HepG2 (cell line): Measurements from ENCODE around the gene KRTAP12-4. TPM values are rescaled to one million over a fixed set of nuclear protein-coding genes. Genes with fewer than 3 reads are reported as not detected.

Experiments
- polyA plus RNA-seq, 8 experiments: library from polyadenylated mRNA; depleted of rRNA in 3 of 8; stranded (reverse) in 7 of 8; unstranded in 1 of 8; fragments of >200 nt; fragmentation: Illumina TruSeq in 4 of 8; extraction: Trizol in 4 of 8; gene quantifications; 2 replicates each; pipeline versions ENCODE4 v1.2.1 to v1.2.3, GENCODE V29; 2011 to 2016; ENCODE audit warnings: low read depth in 4 of 8, missing spikeins in 1 of 8, mixed read lengths in 1 of 8; ENCODE audit not compliant: insufficient read depth in 1 of 8
- small RNA-seq, 3 experiments: library from RNA; depleted of rRNA; stranded (forward); fragments of <200 nt; gene quantifications; one replicate each; pipeline ENCODE3, GENCODE V24; 2012; ENCODE audit warnings: low read depth in 2 of 3, low replicate concordance in 1 of 3; ENCODE audit not compliant: insufficient read length in 3 of 3, insufficient read depth in 2 of 3
- total RNA-seq, 5 experiments: library from RNA; depleted of rRNA; stranded (reverse); fragments of >200 nt; fragmentation: Illumina TruSeq; extraction: Trizol; gene quantifications; 2 replicates each; pipeline ENCODE4 v1.2.3, GENCODE V29; 2016; ENCODE audit warnings: low read depth in 1 of 5

Gene KRTAP12-4
- total and polyA plus RNA-seq, 2 of the 13 experiments (the other 11 are each of a cell fraction or from before 2014, with no cell fraction given), result not detected

Small RNA genes lying within 50 kb of the gene (small RNA-seq; reads per million reads assigned to genes)
- gene KRTAP12-6P, result 0 reads per million in 3 experiments

Other genes with a start within 250 kb of the KRTAP12-4 start
- 3.9 and 4.8 TPM in 2 replicates for gene LRRC3, start 199.1 kb downstream of the KRTAP12-4 start, total RNA-seq (2016; rRNA removed; fragmentation: Illumina TruSeq; extraction: Trizol)
- 16.5 and 24.3 TPM in 2 replicates for gene LRRC3, start 199.1 kb downstream of the KRTAP12-4 start, polyA plus RNA-seq (2011; rRNA removed)
- gene KRTAP10-1, start 114.5 kb downstream of the KRTAP12-4 start, total RNA-seq (2016; rRNA removed; fragmentation: Illumina TruSeq; extraction: Trizol), result not detected in 2 replicates
- gene KRTAP10-1, start 114.5 kb downstream of the KRTAP12-4 start, polyA plus RNA-seq (2011; rRNA removed), result not detected in 2 replicates
- gene KRTAP10-2, start 103.2 kb downstream of the KRTAP12-4 start, total RNA-seq (2016; rRNA removed; fragmentation: Illumina TruSeq; extraction: Trizol), result not detected in 2 replicates
- gene KRTAP10-2, start 103.2 kb downstream of the KRTAP12-4 start, polyA plus RNA-seq (2011; rRNA removed), result not detected in 2 replicates
- gene KRTAP10-3, start 95.9 kb downstream of the KRTAP12-4 start, total RNA-seq (2016; rRNA removed; fragmentation: Illumina TruSeq; extraction: Trizol), result not detected in 2 replicates
- not detected in 2 replicates for gene KRTAP10-3, start 95.9 kb downstream of the KRTAP12-4 start, polyA plus RNA-seq (2011; rRNA removed)
- not detected in 2 replicates for gene KRTAP10-4, start 80.9 kb downstream of the KRTAP12-4 start, total RNA-seq (2016; rRNA removed; fragmentation: Illumina TruSeq; extraction: Trizol)
- gene KRTAP10-4, start 80.9 kb downstream of the KRTAP12-4 start, polyA plus RNA-seq (2011; rRNA removed), result not detected in 2 replicates
- not detected in 2 replicates for gene KRTAP10-5, start 74.1 kb downstream of the KRTAP12-4 start, total RNA-seq (2016; rRNA removed; fragmentation: Illumina TruSeq; extraction: Trizol)
- not detected in 2 replicates for gene KRTAP10-5, start 74.1 kb downstream of the KRTAP12-4 start, polyA plus RNA-seq (2011; rRNA removed)
- not detected in 2 replicates for gene KRTAP10-6, start 62.2 kb downstream of the KRTAP12-4 start, total RNA-seq (2016; rRNA removed; fragmentation: Illumina TruSeq; extraction: Trizol)
- gene KRTAP10-6, start 62.2 kb downstream of the KRTAP12-4 start, polyA plus RNA-seq (2011; rRNA removed), result not detected in 2 replicates
- not detected in 2 replicates for gene KRTAP10-7, start 54.1 kb downstream of the KRTAP12-4 start, total RNA-seq (2016; rRNA removed; fragmentation: Illumina TruSeq; extraction: Trizol)
- not detected in 2 replicates for gene KRTAP10-7, start 54.1 kb downstream of the KRTAP12-4 start, polyA plus RNA-seq (2011; rRNA removed)
- not detected in 2 replicates for gene KRTAP10-8, start 42.6 kb downstream of the KRTAP12-4 start, total RNA-seq (2016; rRNA removed; fragmentation: Illumina TruSeq; extraction: Trizol)
- not detected in 2 replicates for gene KRTAP10-8, start 42.6 kb downstream of the KRTAP12-4 start, polyA plus RNA-seq (2011; rRNA removed)
- not detected in 2 replicates for gene KRTAP10-9, start 27.6 kb downstream of the KRTAP12-4 start, total RNA-seq (2016; rRNA removed; fragmentation: Illumina TruSeq; extraction: Trizol)
- gene KRTAP10-9, start 27.6 kb downstream of the KRTAP12-4 start, polyA plus RNA-seq (2011; rRNA removed), result not detected in 2 replicates
- gene KRTAP10-10, start 17.3 kb downstream of the KRTAP12-4 start, total RNA-seq (2016; rRNA removed; fragmentation: Illumina TruSeq; extraction: Trizol), result not detected in 2 replicates
- not detected in 2 replicates for gene KRTAP10-10, start 17.3 kb downstream of the KRTAP12-4 start, polyA plus RNA-seq (2011; rRNA removed)
- not detected in 2 replicates for gene KRTAP10-11, start 8.2 kb downstream of the KRTAP12-4 start, total RNA-seq (2016; rRNA removed; fragmentation: Illumina TruSeq; extraction: Trizol)
- gene KRTAP10-11, start 8.2 kb downstream of the KRTAP12-4 start, polyA plus RNA-seq (2011; rRNA removed), result not detected in 2 replicates
- not detected in 2 replicates for gene KRTAP12-3, start 3.3 kb upstream of the KRTAP12-4 start, total RNA-seq (2016; rRNA removed; fragmentation: Illumina TruSeq; extraction: Trizol)
- gene KRTAP12-3, start 3.3 kb upstream of the KRTAP12-4 start, polyA plus RNA-seq (2011; rRNA removed), result not detected in 2 replicates
- not detected in 2 replicates for gene KRTAP12-2, start 12.3 kb upstream of the KRTAP12-4 start, total RNA-seq (2016; rRNA removed; fragmentation: Illumina TruSeq; extraction: Trizol)
- gene KRTAP12-2, start 12.3 kb upstream of the KRTAP12-4 start, polyA plus RNA-seq (2011; rRNA removed), result not detected in 2 replicates
- not detected in 2 replicates for gene KRTAP12-1, start 27.5 kb upstream of the KRTAP12-4 start, total RNA-seq (2016; rRNA removed; fragmentation: Illumina TruSeq; extraction: Trizol)
- 0.13 TPM in 1 of 2 replicates, not detected in the other for gene KRTAP12-1, start 27.5 kb upstream of the KRTAP12-4 start, polyA plus RNA-seq (2011; rRNA removed)
- not detected in 2 replicates for gene KRTAP10-12, start 42.5 kb upstream of the KRTAP12-4 start, total RNA-seq (2016; rRNA removed; fragmentation: Illumina TruSeq; extraction: Trizol)
- not detected in 2 replicates for gene KRTAP10-12, start 42.5 kb upstream of the KRTAP12-4 start, polyA plus RNA-seq (2011; rRNA removed)
- gene TSPEAR, start 56.9 kb upstream of the KRTAP12-4 start, total RNA-seq (2016; rRNA removed; fragmentation: Illumina TruSeq; extraction: Trizol), result 0.07 and 0.18 TPM in 2 replicates
- gene TSPEAR, start 56.9 kb upstream of the KRTAP12-4 start, polyA plus RNA-seq (2011; rRNA removed), result 0.32 and 0.33 TPM in 2 replicates
- gene UBE2G2, start 147.2 kb upstream of the KRTAP12-4 start, total RNA-seq (2016; rRNA removed; fragmentation: Illumina TruSeq; extraction: Trizol), result 55.4 and 62.0 TPM in 2 replicates
- gene UBE2G2, start 147.2 kb upstream of the KRTAP12-4 start, polyA plus RNA-seq (2011; rRNA removed), result 92.0 and 106 TPM in 2 replicates
- gene SUMO3, start 163.4 kb upstream of the KRTAP12-4 start, total RNA-seq (2016; rRNA removed; fragmentation: Illumina TruSeq; extraction: Trizol), result 92.4 and 111 TPM in 2 replicates
- gene SUMO3, start 163.4 kb upstream of the KRTAP12-4 start, polyA plus RNA-seq (2011; rRNA removed), result 46.6 and 51.4 TPM in 2 replicates
- gene PTTG1IP, start 219.0 kb upstream of the KRTAP12-4 start, total RNA-seq (2016; rRNA removed; fragmentation: Illumina TruSeq; extraction: Trizol), result 89.4 and 161 TPM in 2 replicates
- gene PTTG1IP, start 219.0 kb upstream of the KRTAP12-4 start, polyA plus RNA-seq (2011; rRNA removed), result 700 and 734 TPM in 2 replicates